ENCODE measurements around the gene GPR139. TPM values are rescaled to one million over a fixed set of nuclear protein-coding genes. Genes with fewer than 3 reads are reported as not detected.

Gene GPR139
- total RNA-seq, 1 experiment from 2014 or later = 0.22 TPM

GRCh38 chr16:20075243-20075642, 1.6 kb upstream of the GPR139 start:
- Histone ChIP-seq H3K4me1 (ENCODE audit: insufficient read depth, low read length) (no peaks in the 10 kb centered on the region; the same call in 1 of the 2 replicates), H4K5ac (ENCODE audit: insufficient read length, low read depth, low read length) (no peak overlapping the region), H3K27ac (ENCODE audit: insufficient read length, low read depth, low read length) (no peak overlapping the region), H2BK120ac (ENCODE audit: low read depth, low read length, poor library complexity, severe bottlenecking) (no peak overlapping the region), H2BK12ac (ENCODE audit: insufficient read length, low read depth, low read length) (no peak overlapping the region), H3K79me2 (ENCODE audit: insufficient read depth, low read length) (no peaks in the 10 kb centered on the region), H2BK15ac (ENCODE audit: low read depth, low read length) (no peak overlapping the region), H3K27me3 (ENCODE audit: insufficient read depth, low read length) (peaks cover 17% of the 10 kb centered on the region; the same call in 1 of the 2 replicates), H3K4me2 (ENCODE audit: insufficient read depth, insufficient read length, low read length) (no peak overlapping the region), H4K8ac (replicated peaks; ENCODE audit: insufficient read length, low read depth, low read length) (no peak overlapping the region), H3K18ac (ENCODE audit: insufficient read length, low read depth, low read length) (no peak overlapping the region), H3K23me2 (ENCODE audit: insufficient read length, low read depth, low read length, poor library complexity, severe bottlenecking) (peaks cover 13% of the 10 kb centered on the region), H3K14ac (ENCODE audit: insufficient read depth, low read length) (no peak overlapping the region), H2BK20ac (ENCODE audit: low read depth, low read length, poor library complexity, severe bottlenecking) (no peak overlapping the region), H2AK5ac (ENCODE audit: insufficient read length, low read length) (no peak overlapping the region), H3K23ac (ENCODE audit: insufficient read length, low read depth, low read length) (no peak overlapping the region), H4K20me1 (ENCODE audit: control insufficient read depth, insufficient read depth, insufficient read length) (no peaks in the 10 kb centered on the region), H3K9me3 (ENCODE audit: control insufficient read depth, low read depth, low read length) (no peaks in the 10 kb centered on the region), H4K91ac (ENCODE audit: insufficient read length, low read depth, low read length) (no peak overlapping the region), H3K9ac (ENCODE audit: extremely low read depth, insufficient read length, low read length) (no peak overlapping the region), H3K56ac (ENCODE audit: insufficient read length, low read depth, low read length) (no peak overlapping the region), H2AFZ (ENCODE audit: low read length) (no peak overlapping the region), H2BK5ac (ENCODE audit: insufficient read length, low read length) (no peak overlapping the region), H3K4ac (ENCODE audit: low read depth, low read length) (no peak overlapping the region), H3K79me1 (ENCODE audit: insufficient read depth, low read depth, low read length, poor library complexity, severe bottlenecking) (no peaks in the 10 kb centered on the region), H3T11ph (ENCODE audit: low read length) (no peak overlapping the region)
- Mint-ChIP-seq H3K4me3 (peak overlapping the region in 1 of 2 experiments; percentile 27; a peak in 2 of 5 replicates), H3K36me3 (ENCODE audit: insufficient read depth in 1 of 3, low read depth in 3 of 3) (no peaks in the 10 kb centered on the region), H3K27me3 (ENCODE audit: low read depth) (peaks cover 64% of the 10 kb centered on the region), H3K4me1 (peaks cover 31 to 35% of the 10 kb centered on the region in 2 experiments), H3K9me3 (no peaks in the 10 kb centered on the region), H3K27ac (no peak overlapping the region)
- no peak for TF ChIP-seq CTCF (conservative IDR thresholded peaks at IDR 0.05)
- WGBS (ENCODE audit: extremely low coverage, insufficient read length, low lambda C conversion rate) = no CpG with 5 or more reads among the region's 4 CpGs
- DNase-seq = no peak

Data from H9 (cell line).